ENCODE results near the gene MAP1LC3B.
A peak's percentile ranks its signal among the peaks of the same experiment; 100 is the strongest.

Gene MAP1LC3B

DNA sequence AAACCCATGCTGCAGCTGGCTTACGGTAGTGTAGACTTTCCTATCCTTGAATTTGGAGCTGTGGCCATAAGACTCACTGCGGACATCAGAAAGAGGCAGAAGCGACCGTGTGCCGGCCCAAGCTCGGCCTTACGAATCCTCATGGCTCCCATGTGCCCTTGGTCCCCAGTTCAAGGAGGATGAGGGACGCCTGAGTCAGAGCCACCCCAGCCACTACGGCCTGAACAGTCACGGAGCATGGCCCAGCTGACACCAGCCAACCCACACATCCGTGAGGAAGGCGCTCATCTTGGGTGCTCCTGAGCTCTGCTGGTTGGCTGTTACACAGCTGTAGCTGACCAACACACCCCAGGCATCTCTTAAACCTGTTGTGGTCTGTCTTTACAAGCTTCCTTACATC, 56.7 kb downstream of the MAP1LC3B start:
- WGBS, 2 donors (ENCODE audit: extremely low coverage in 2 of 2, insufficient read length in 2 of 2, insufficient replicate concordance in 1 of 2), result no CpG with 5 or more reads among the region's 12 CpGs

DNA sequence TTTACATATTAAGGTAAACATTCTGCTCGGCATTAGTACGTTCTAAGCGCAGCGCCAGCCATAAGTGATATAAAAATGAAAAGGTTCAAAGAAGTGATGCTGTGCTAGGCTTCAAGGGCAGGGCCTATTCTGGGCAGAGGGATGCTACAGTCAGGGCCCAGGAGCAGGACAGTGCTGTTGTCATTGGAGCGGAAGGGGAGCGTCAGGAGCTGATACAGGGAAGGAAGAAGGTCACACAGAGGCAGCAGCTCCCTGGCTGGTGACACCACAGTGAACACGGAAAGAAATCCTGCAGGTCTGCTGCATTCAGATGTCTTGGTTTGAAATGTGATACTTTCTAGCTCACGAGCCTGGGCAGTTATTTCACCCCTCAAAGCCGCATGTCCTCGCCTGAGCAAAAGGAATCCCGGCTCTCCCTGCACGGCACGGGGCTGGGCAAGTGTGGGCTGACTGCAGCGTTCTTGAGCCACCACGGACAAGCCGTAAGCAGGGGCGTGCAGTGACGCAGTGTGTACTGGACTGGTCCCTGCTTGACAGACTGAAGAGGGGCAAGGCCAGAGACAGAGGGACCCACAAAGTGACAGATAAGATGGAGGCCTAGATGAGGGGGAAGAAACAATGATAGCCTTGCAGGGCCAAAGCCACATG, 59.6 kb downstream of the MAP1LC3B start:
- Histone ChIP-seq H2AK5ac (ENCODE audit: low read depth, low read length) (no peak overlapping the region), H2BK120ac (ENCODE audit: low read depth, low read length) (no peak overlapping the region), H3K27ac (replicated peaks; ENCODE audit: low read length) (no peak overlapping the region), H3K79me1 (ENCODE audit: low read depth, low read length) (peaks cover 11% of the 10 kb centered on the region), H3K23ac (ENCODE audit: low read depth, low read length, poor library complexity) (peak overlapping the region; percentile 73), H3K4me3 (ENCODE audit: low read length in 2 of 2) (no peak overlapping the region), H3K4me2 (ENCODE audit: insufficient read depth, low read length, poor library complexity, severe bottlenecking) (no peak overlapping the region), H2AFZ (ENCODE audit: low read length) (no peak overlapping the region), H2BK12ac (ENCODE audit: low read length) (no peak overlapping the region), H2BK5ac (ENCODE audit: low read length) (no peak overlapping the region), H3K4me1 (ENCODE audit: control insufficient read depth in 2 of 2, insufficient read depth in 1 of 2, low read depth in 1 of 2, low read length in 2 of 2) (no peaks in the 10 kb centered on the region), H3K4ac (ENCODE audit: low read length) (no peak overlapping the region), H3K9me3 (replicated peaks in 1 of 2; ENCODE audit: control insufficient read depth in 2 of 2, insufficient read depth in 1 of 2, low read depth in 1 of 2, low read length in 2 of 2) (no peaks in the 10 kb centered on the region), H3K27me3 (ENCODE audit: control insufficient read depth in 3 of 3, insufficient read depth in 3 of 3, low read depth in 1 of 3, low read length in 3 of 3) (no peaks in the 10 kb centered on the region), H2BK15ac (ENCODE audit: low read length) (no peak overlapping the region), H3K36me3 (replicated peaks in 1 of 2; ENCODE audit: control insufficient read depth in 2 of 2, insufficient read depth in 2 of 2, low read length in 2 of 2) (peaks cover 21 to 81% of the 10 kb centered on the region in 2 donors), H4K8ac (ENCODE audit: low read depth, low read length) (no peak overlapping the region), H3K14ac (ENCODE audit: low read length) (no peak overlapping the region), H4K91ac (ENCODE audit: low read depth, low read length, poor library complexity) (peak overlapping the region; percentile 43), H3K18ac (ENCODE audit: low read length) (no peak overlapping the region), H3K9ac (ENCODE audit: low read depth, low read length, poor library complexity) (peak overlapping the region; percentile 37)
- DNase-seq (ENCODE audit: low spot score), result no peak
- no CpG with 5 or more reads among the region's 18 CpGs for WGBS, 2 donors (ENCODE audit: extremely low coverage in 2 of 2, insufficient read length in 2 of 2, insufficient replicate concordance in 1 of 2)

More for the DNA sequence above, 56.7 kb downstream of the MAP1LC3B start:
- no peak overlapping the region for H3K14ac ChIP-seq (ENCODE audit: low read length)
- no peak overlapping the region for H3K18ac ChIP-seq (ENCODE audit: low read length)
- no peak overlapping the region for H2BK120ac ChIP-seq (ENCODE audit: low read depth, low read length)
- H3K9me3 ChIP-seq (replicated peaks in 1 of 2; ENCODE audit: control insufficient read depth in 2 of 2, insufficient read depth in 1 of 2, low read depth in 1 of 2, low read length in 2 of 2), result peaks cover 5 to 15% of the 10 kb centered on the region in 2 donors
- H3K4ac ChIP-seq (ENCODE audit: low read length), result no peak overlapping the region
- no peak for DNase-seq (ENCODE audit: low spot score)
- no peak overlapping the region for H2AFZ ChIP-seq (ENCODE audit: low read length)
- H2AK5ac ChIP-seq (ENCODE audit: low read depth, low read length), result no peak overlapping the region
- peaks cover 26 to 84% of the 10 kb centered on the region in 2 donors for H3K36me3 ChIP-seq (replicated peaks in 1 of 2; ENCODE audit: control insufficient read depth in 2 of 2, insufficient read depth in 2 of 2, low read length in 2 of 2)
- peaks cover 8% of the 10 kb centered on the region for H3K79me1 ChIP-seq (ENCODE audit: low read depth, low read length)
- no peak overlapping the region for H4K8ac ChIP-seq (ENCODE audit: low read depth, low read length)
- H3K23ac ChIP-seq (ENCODE audit: low read depth, low read length, poor library complexity), result no peak overlapping the region
- H2BK12ac ChIP-seq (ENCODE audit: low read length), result no peak overlapping the region
- no peak overlapping the region for H3K9ac ChIP-seq (ENCODE audit: low read depth, low read length, poor library complexity)
- H2BK5ac ChIP-seq (ENCODE audit: low read length), result no peak overlapping the region
- no peaks in the 10 kb centered on the region for H3K27me3 ChIP-seq (ENCODE audit: control insufficient read depth in 3 of 3, insufficient read depth in 3 of 3, low read depth in 1 of 3, low read length in 3 of 3)
- H3K4me1 ChIP-seq (ENCODE audit: control insufficient read depth in 2 of 2, insufficient read depth in 1 of 2, low read depth in 1 of 2, low read length in 2 of 2), result no peaks in the 10 kb centered on the region
- no peak overlapping the region for H2BK15ac ChIP-seq (ENCODE audit: low read length)
- H3K4me2 ChIP-seq (ENCODE audit: insufficient read depth, low read length, poor library complexity, severe bottlenecking), result no peak overlapping the region
- H3K4me3 ChIP-seq (ENCODE audit: low read length in 2 of 2), result no peak overlapping the region
- no peak overlapping the region for H3K27ac ChIP-seq (replicated peaks; ENCODE audit: low read length)
- no peak overlapping the region for H4K91ac ChIP-seq (ENCODE audit: low read depth, low read length, poor library complexity)

DNA sequence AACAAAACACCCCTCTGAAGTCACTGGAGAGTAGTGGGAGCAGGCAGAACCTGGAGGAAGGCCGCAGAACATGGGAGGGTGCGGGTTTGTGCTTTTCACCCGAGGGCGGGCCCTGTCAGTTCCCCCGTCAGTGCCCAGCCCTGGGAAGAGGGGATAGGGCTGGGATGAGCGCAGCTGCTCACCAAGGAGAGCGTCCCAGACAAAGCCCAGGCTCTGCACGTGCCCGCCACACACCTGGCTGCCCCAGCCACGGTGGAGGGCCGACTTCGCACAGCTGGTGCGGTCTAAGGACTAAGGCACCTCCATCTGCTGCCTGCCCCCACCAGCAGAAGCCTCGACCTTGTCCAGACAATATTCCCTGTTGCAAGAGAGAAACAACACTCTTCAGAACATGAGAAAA, 61.2 kb downstream of the MAP1LC3B start:
- Histone ChIP-seq H3K23ac (ENCODE audit: low read depth, low read length, poor library complexity) (no peak overlapping the region), H3K27ac (replicated peaks; ENCODE audit: low read length) (no peak overlapping the region)
- no CpG with 5 or more reads among the region's 14 CpGs for WGBS, 2 donors (ENCODE audit: extremely low coverage in 2 of 2, insufficient read length in 2 of 2, insufficient replicate concordance in 1 of 2)

More for the DNA sequence above, 61.2 kb downstream of the MAP1LC3B start:
- Histone ChIP-seq H3K4me3 (ENCODE audit: low read length in 2 of 2) (no peak overlapping the region), H3K4ac (ENCODE audit: low read length) (no peak overlapping the region), H2AFZ (ENCODE audit: low read length) (no peak overlapping the region), H2BK120ac (ENCODE audit: low read depth, low read length) (no peak overlapping the region), H4K91ac (ENCODE audit: low read depth, low read length, poor library complexity) (no peak overlapping the region), H3K9me3 (replicated peaks in 1 of 2; ENCODE audit: control insufficient read depth in 2 of 2, insufficient read depth in 1 of 2, low read depth in 1 of 2, low read length in 2 of 2) (no peaks in the 10 kb centered on the region), H3K79me1 (ENCODE audit: low read depth, low read length) (peaks cover 11% of the 10 kb centered on the region), H3K14ac (ENCODE audit: low read length) (peak overlapping the region; percentile 90), H3K4me1 (ENCODE audit: control insufficient read depth in 2 of 2, insufficient read depth in 1 of 2, low read depth in 1 of 2, low read length in 2 of 2) (no peaks in the 10 kb centered on the region), H2BK15ac (ENCODE audit: low read length) (no peak overlapping the region), H2BK5ac (ENCODE audit: low read length) (no peak overlapping the region), H3K36me3 (replicated peaks in 1 of 2; ENCODE audit: control insufficient read depth in 2 of 2, insufficient read depth in 2 of 2, low read length in 2 of 2) (peaks cover 20 to 81% of the 10 kb centered on the region in 2 donors), H2AK5ac (ENCODE audit: low read depth, low read length) (no peak overlapping the region), H2BK12ac (ENCODE audit: low read length) (no peak overlapping the region), H4K8ac (ENCODE audit: low read depth, low read length) (no peak overlapping the region), H3K9ac (ENCODE audit: low read depth, low read length, poor library complexity) (peak overlapping the region; percentile 30), H3K27me3 (ENCODE audit: control insufficient read depth in 3 of 3, insufficient read depth in 3 of 3, low read depth in 1 of 3, low read length in 3 of 3) (no peaks in the 10 kb centered on the region), H3K18ac (ENCODE audit: low read length) (no peak overlapping the region), H3K4me2 (ENCODE audit: insufficient read depth, low read length, poor library complexity, severe bottlenecking) (no peak overlapping the region)
- no peak for DNase-seq (ENCODE audit: low spot score)
